GM21447 (cell line): ENCODE measurements around the gene GON4L.
"Not testable (repeated sequence)": the region's sequence is repeated elsewhere in the genome, so short reads cannot be mapped to it uniquely, and the experiment has no call there.

Experiments used
- ATAC-seq: cut with Tn5 transposase; IDR thresholded peaks from one replicate; pipeline ENCODE4 v1.9.1; 2021; ENCODE audit not compliant: unreplicated experiment

Gene GON4L

DNA sequence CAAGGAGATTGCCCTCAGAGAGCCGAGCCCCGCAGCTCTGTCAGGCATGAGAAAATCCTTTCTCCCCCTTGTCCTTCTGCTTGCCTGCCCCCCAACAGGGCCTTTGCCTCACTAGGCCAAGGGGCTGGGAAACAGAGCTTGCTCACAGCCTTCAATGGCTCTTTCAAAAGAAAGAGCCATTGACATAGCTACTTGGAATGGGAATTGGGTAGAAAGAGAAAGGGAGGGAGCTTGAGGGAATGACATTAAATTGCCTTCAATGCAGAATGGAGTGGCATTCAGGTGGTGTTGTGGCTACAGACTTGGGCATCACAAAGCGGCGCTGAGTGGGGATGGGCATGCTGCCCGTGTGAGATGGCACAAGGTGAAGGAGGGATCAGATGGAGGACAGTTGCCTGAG is 15.5 kb upstream of the GON4L start:
- ATAC-seq = no peak

GRCh38 chr1:155871390-155871789 is 14.4 kb upstream of the GON4L start:
- ATAC-seq = no peak

GRCh38 chr1:155867766-155868165 is 10.8 kb upstream of the GON4L start:
- no peak for ATAC-seq

- ATAC-seq = no peak
These were observed 7.4 kb upstream of the GON4L start for GRCh38 chr1:155864393-155864792.

DNA sequence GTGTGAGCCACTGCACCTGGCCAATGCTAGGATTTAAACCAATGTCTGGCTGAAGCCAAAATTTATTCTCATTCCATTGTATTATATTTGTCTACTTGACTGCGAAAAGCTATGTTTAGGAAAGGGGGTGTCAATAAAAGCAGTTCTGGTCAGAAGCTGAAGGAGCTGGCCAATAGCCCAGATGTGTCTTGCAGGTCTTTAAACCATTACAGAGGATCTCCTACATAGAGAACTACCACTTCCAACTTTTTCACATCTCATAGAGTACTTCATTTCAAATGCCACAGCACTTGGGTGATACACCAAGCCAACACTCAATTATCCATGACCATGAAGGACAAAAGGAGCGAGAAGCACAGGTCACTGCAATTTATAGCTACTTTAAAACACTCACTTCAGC is 4.9 kb upstream of the GON4L start:
- no peak for ATAC-seq

DNA sequence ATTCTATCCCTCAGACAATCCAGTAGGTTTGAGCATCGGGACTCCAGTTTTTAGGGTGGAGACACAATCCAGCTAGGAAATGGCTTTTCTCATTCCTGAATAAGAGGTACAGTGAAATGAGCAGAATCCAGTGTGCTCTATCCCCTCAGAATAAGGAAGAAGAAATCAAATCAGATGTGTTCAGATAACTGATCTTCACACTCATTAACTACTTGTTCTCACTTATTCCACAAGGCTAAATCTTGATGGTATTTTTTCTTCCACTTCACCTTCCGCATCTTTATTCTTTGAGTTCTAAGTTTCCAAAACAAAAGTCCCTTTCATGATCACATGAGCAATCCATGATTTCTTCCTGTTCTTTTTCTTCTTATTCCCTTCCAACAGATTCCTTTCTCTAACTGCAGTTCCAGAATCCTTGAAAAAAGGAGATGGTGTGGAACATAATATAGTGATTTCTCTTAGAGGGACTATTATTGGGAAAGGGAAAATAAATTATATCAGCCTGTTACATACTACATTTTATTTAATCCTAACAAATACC is 4.0 kb upstream of the GON4L start:
- no peak for ATAC-seq

DNA sequence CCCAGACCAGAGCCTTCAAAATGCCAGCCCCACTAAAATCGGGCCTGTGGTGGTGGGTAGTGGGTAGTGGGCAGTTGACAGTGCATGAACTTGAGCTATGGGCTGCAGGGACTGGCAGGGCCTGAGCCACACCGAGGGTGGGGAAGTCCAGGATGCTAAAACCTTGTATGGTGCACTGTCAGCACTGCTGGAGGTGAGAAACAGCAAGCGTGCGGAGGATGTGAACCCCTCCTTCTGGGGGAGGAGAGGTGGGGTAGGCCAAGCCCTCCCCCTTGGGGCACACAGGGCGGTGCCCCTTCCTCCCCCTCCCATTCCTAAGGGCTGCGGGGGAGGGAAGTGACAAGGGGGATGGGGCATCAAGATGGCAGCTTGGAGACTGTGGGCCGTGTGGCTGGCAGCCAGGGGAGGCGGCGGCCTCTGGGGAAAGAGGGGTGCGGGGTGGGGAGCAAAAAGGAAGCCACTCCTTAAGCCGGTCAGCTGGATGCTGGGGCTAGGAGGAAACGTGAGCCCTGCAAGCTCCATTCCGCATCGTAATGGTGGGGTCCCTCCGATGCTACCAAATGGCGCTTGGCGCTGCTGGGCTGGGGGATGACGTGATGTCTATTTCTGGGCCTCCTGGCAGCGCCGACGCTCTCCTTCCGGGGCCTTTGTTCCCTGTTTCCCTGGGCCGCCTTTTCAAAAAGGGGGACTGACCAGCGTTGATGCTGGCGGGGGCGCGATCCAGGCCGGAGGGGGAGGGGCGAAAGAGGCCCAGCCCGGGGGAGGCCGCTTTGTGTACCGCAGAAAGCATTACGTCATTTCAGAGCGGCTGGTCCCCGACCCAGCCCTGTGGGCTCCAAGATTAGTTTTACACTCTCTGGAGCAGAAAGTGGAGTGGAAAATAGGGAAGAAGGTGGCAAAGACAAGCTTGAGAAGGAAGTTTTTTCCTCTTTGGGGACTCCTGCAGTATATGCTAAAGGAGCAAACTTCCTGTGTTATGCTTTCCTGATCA is 3.2 kb upstream of the GON4L start:
- ATAC-seq = no peak

DNA sequence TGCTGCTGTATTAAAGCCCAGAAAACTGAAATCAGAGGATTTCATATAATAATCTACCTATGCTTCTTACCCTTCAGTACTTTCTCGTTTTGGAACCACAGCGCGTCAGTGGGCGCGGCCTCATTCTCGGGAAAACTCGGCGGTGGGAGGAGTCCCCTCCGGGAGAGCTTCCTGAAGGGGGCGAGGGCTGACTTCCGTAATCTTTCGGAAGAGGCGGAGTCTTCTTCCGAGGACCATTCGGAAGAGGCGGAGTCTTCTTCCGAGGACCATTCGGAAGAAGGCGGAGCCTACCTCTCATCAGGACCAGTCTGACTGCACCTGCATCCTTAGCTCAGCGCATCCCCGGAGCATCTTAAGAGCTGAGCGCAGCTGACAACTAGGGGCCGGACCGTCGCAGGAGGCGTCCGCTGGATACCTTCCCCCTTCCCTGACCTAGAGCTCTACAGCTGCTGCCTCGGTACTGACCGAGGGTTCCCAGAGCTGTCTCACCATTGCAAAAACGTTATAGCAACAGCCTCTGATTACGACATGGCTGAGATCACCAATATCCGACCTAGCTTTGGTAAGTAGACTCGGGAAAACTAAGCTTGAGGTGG is 2.3 kb upstream of the GON4L start, which contains the start of gene SYT11:
Gene SYT11 (plus strand): TSS at position 334 of the 596 bp plus-strand sequence. CDS start 195 bp downstream, at position 529.
- peak; percentile 53 for ATAC-seq

DNA sequence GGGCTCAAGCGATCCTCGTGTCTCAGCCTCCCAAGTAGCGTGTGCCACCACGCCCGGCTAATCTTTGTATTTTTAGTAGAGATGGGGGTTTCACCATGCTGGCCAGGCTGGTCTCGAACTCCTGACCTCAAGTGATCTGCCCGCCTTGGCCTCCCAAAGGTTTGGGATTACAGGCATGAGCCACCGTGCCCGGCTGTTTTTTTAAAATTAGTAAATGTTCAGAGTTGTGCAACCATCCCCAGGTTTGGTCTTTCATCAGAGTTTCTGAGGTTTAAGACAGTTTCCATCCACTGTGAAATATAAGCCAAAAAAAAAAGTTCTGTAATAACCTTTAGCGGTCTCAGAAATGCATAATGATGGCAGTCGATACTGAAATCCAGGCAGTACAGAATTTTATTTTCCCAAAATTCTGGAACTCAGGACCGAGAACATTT is 1.8 kb upstream of the GON4L start:
- ATAC-seq = peak; percentile 2

GRCh38 chr1:155856257-155856974 is 598 bp downstream of the GON4L start:
- no peak for ATAC-seq

DNA sequence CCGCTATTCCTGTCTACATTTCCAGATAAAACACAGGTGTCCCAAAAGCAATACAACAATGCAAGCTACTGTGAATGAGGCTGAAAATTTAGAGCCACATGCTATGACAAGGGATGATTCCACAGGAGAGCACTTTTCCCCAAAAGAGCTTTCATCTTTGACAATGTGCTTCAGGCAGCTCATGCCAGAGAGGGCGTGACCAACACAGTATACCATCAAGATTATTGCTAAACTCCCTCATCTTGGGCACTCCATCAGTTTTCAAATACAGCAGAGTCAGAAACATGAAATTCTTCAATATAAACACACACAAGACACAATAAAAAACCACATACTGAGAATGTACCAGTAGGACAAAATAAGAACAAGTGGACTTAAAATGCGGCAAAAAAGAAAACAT is 6.7 kb downstream of the GON4L start:
- ATAC-seq = no peak

- ATAC-seq = no peak
These were observed 9.0 kb downstream of the GON4L start for GRCh38 chr1:155847823-155848529.

DNA sequence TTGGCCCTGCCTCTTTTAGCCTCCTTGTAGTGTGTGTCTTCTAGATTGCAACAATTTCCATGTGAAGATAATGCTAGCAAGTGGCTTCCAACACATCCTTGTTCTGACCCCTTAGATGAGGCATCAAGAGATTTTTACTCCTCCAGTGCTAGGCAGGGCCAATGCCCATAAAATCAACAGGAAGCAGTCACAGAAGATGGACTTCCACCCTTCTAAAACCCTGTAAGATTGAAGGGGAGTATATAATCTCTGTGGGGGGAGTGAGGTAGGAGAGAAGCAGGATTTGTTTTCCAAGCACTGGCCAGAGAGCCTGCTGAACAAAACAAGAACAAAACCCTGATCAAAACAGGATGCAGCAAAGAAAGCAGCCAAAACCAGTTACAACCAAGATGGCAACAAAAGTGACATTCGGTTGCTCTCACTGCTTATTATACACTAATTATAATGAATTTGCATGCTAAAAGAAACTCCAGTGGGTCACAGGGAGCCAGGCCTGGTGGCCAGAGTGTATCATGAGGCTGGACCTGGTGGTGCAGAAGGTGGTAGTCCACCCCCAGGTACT is 12.1 kb downstream of the GON4L start:
- ATAC-seq = no peak

GRCh38 chr1:155840386-155840785 is 16.6 kb downstream of the GON4L start:
- no peak for ATAC-seq

DNA sequence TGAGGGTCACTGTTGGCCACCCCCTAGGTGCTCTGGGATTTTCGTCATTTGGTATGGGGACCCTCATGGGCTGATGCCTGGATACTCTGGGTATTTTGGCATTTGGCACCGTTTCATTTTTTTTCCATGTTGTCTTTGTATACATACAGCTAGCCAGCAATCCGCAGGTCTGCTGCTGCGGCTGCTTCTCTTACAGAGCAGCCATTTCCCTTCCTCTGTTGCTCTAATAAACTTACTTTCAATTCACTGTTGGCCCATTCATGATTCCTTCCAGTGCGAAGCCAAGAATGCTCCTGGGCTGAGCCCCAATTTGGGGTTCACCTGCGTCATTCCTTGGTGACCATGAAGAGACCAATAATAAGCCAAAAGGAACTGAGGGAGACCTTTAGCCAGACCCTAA is 21.5 kb downstream of the GON4L start:
- ATAC-seq = no peak

DNA sequence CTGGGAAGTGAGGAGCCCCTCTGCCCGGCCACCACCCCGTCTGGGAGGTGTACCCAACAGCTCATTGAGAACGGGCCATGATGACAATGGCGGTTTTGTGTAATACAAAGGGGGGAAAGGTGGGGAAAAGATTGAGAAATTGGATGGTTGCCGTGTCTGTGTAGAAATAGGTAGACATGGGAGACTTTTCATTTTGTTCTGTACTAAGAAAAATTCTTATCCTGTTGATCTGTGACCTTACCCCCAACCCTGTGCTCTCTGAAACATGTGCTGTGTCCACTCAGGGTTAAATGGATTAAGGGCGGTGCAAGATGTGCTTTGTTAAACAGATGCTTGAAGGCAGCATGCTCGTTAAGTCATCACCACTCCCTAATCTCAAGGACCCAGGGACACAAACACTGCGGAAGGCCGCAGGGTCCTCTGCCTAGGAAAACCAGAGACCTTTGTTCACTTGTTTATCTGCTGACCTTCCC is 22.1 kb downstream of the GON4L start:
- not testable (repeated sequence) for ATAC-seq

DNA sequence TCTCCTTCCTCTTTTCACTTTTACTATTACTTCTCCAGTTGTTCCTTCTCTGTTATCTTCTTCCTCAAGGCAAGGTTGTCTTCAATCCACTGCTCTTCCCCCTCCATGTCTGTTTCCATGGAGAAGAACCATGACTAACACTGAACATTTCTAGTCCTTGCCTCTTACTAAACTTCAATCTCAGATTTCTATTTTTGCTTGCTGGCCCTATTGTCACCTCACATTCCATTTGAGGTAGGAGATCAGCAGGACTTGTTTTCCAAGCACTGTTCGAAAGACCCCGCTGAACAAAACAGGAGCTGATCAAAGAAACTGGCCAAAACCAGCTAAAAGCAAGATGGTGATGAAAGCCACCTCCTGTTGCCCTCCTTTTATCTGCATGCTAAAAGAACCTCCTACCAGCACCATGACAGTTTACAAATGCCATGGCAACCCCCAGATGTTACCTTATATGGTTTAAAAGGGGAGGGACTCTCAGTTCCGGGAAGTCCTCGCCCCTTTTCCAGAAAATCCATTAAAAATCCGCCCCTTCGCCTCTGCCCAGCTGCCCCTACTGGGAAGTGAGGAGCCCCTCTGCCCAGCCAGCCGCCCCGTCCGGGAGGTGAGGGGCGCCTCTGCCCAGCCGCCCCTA is 22.6 kb downstream of the GON4L start:
- no peak for ATAC-seq

- no peak for ATAC-seq
These were observed 23.2 kb downstream of the GON4L start for GRCh38 chr1:155833665-155834295.

DNA sequence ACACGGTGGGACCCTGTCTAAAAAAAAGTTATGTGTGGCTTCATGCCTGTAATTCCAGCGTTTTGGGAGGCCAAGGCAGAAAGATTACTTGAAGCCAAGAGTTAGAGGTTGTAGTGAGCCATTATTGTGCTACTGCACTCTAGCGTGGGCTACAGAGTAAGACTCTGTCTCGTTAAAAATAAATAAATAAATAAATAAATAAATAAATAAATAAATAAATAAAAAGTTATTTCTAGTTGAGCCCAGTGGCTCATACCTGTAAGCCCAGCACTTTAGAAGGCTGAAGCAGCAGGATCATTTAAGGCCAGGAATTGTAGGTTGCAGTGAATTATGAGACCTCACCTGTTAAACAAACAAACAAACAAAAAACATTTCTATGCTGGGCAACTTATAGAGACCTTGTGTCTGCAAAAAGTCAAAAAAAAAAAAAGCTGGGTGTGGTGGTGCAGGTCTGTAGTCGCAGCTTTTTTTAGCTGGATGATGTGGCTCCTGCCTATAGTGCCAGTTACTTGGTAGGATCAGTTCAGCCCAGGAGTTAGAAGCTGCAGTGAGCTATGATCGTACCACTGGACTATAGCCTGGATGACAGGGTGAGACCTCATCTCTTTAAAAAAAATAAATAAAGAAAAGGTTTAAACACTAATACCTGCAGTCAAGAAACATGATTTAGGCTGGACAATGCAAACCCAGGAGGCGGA is 25.6 kb downstream of the GON4L start:
- ATAC-seq = no peak
